Activated T-cell treated with anti-CD3 and anti-CD28 coated beads, Interleukin-2, amount 50 U/mL, for 24 hours (primary cell): Measurements from ENCODE around the gene ZNF546.
A peak's percentile ranks its signal among the peaks of the same experiment; 100 is the strongest.
"Not testable (repeated sequence)": the region's sequence is repeated elsewhere in the genome, so short reads cannot be mapped to it uniquely, and the experiment has no call there.

Experiments used
- DNase-seq: peaks from one replicate; pipeline ENCODE4 v3.0.0-alpha.2; 2020
- H3K27ac Mint-ChIP-seq: 2 replicates; pipeline ENCODE4 v1.8.0; 2020; ENCODE audit warnings: mild to moderate bottlenecking, mixed read lengths
- H3K27me3 Mint-ChIP-seq: 2 replicates; pipeline ENCODE4 v1.8.0; 2020; ENCODE audit warnings: mixed read lengths
- H3K36me3 Mint-ChIP-seq: 2 replicates; pipeline ENCODE4 v1.8.0; 2020; ENCODE audit warnings: low read depth, mixed read lengths
- H3K4me1 Mint-ChIP-seq: 2 replicates; pipeline ENCODE4 v1.8.0; 2020; ENCODE audit warnings: low read depth, mixed read lengths
- H3K4me3 Mint-ChIP-seq: 2 replicates; pipeline ENCODE4 v1.8.0; 2020; ENCODE audit warnings: mild to moderate bottlenecking, moderate library complexity, mixed read lengths
- H3K9me3 Mint-ChIP-seq: 2 replicates; pipeline ENCODE4 v1.8.0; 2020; ENCODE audit warnings: mixed read lengths

The ZNF546 gene

DNA sequence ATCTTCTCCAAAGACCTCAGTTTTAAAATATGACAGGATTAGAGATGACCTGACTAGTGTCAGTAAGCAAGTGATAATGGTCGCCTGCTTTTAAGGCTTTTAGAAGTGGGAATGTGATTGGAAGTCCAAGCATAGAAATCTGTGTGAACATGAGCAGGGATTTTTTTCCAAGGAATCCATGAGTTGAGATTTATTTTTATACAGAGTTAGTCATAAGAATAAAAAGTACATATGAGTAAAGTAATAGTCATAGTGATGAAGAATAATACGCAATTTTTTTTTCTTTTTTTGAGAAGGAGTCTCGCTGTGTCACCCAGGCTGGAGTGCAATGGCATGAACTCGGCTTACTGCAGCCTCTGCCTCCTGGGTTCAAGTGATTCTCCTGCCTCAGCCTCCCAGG is 1.6 kb downstream of the ZNF546 start:
- H3K9me3 Mint-ChIP-seq = peaks cover 12% of the 10 kb centered on the region
- peak overlapping the region; percentile 98 for H3K27ac Mint-ChIP-seq
- H3K4me3 Mint-ChIP-seq = peak overlapping the region; percentile 96
- H3K27me3 Mint-ChIP-seq = no peaks in the 10 kb centered on the region
- H3K4me1 Mint-ChIP-seq = peaks cover 38% of the 10 kb centered on the region
- H3K36me3 Mint-ChIP-seq = peaks cover 51% of the 10 kb centered on the region
- no peak for DNase-seq

DNA sequence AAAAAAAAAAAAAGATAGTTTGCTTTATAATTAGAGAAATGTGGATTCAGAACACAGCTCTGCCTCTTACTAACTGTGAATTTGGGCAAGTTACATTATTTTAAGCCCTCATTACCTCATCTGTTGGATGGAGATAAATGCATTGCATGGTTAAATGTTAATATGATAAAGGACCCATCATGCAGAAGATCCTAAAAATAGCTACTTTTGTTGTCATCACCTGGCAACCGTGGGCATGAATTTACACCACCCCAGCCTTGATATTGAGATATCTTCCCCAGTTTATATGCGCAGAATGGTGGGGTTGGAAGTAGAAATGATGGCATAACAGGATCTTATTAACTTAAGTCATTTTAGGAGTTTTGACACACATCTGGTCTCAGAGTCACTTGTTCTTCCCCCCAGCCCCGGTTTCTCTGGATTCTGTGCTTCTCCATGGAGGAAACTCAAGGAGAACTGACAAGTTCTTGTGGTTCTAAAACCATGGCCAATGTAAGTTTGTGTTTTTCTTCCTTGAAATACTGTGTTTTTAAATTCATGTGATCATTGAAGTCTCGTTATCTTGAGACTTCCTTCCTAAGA is 8.9 kb downstream of the ZNF546 start:
- no peak overlapping the region for H3K27ac Mint-ChIP-seq
- H3K27me3 Mint-ChIP-seq = no peaks in the 10 kb centered on the region
- H3K9me3 Mint-ChIP-seq = peaks cover 13% of the 10 kb centered on the region
- H3K36me3 Mint-ChIP-seq = peaks cover 53% of the 10 kb centered on the region
- H3K4me3 Mint-ChIP-seq = no peak overlapping the region
- H3K4me1 Mint-ChIP-seq = peaks cover 5% of the 10 kb centered on the region
- no peak for DNase-seq

DNA sequence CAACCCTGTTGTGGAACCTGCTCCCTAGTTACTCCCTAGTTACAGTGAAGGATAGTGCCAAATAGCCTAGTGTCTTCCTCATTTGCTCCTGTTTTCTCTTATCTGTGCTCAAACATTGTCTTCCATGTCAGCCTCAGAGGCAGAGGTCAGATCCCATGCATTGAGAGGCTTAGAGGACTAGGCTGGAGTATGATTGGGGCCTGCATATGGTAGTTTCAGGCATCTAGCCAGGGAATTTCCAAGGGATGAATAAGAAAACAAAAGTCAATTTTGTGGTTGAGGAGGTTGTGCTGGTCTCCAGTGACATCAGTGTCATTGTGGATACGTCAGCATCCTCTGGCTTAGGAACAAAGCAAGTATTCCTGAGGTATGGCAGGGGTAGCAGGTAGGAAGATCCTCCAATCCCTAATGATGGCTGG is 9.4 kb downstream of the ZNF546 start:
- no peak for DNase-seq

GRCh38 chr19:40009674-40010073 is 12.8 kb downstream of the ZNF546 start:
- Mint-ChIP-seq H3K27me3 (no peaks in the 10 kb centered on the region), H3K9me3 (peaks cover 38% of the 10 kb centered on the region), H3K36me3 (peaks cover 92% of the 10 kb centered on the region), H3K27ac (no peak overlapping the region), H3K4me3 (no peak overlapping the region), H3K4me1 (peaks cover 5% of the 10 kb centered on the region)
- no peak for DNase-seq

More for the DNA sequence above, 9.4 kb downstream of the ZNF546 start:
- H3K9me3 Mint-ChIP-seq = peaks cover 13% of the 10 kb centered on the region
- H3K27ac Mint-ChIP-seq = no peak overlapping the region
- peaks cover 58% of the 10 kb centered on the region for H3K36me3 Mint-ChIP-seq
- H3K4me1 Mint-ChIP-seq = peaks cover 5% of the 10 kb centered on the region
- H3K27me3 Mint-ChIP-seq = no peaks in the 10 kb centered on the region
- H3K4me3 Mint-ChIP-seq = no peak overlapping the region

DNA sequence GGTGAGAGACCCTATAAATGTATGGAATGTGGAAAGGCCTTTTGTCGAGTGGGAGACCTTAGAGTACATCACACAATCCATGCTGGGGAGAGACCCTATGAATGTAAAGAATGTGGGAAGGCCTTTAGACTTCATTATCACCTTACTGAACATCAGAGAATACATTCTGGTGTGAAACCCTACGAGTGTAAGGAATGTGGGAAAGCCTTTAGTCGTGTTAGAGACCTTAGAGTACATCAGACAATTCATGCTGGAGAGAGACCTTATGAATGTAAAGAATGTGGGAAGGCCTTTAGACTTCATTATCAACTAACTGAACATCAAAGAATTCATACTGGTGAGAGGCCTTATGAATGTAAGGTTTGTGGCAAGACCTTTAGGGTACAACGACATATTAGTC is 17.1 kb downstream of the ZNF546 start:
- H3K9me3 Mint-ChIP-seq = peaks cover 56% of the 10 kb centered on the region
- peaks cover 75% of the 10 kb centered on the region for H3K36me3 Mint-ChIP-seq
- no peak overlapping the region for H3K27ac Mint-ChIP-seq
- H3K4me3 Mint-ChIP-seq = no peak overlapping the region
- no peak for DNase-seq
- H3K4me1 Mint-ChIP-seq = no peaks in the 10 kb centered on the region
- H3K27me3 Mint-ChIP-seq = no peaks in the 10 kb centered on the region

DNA sequence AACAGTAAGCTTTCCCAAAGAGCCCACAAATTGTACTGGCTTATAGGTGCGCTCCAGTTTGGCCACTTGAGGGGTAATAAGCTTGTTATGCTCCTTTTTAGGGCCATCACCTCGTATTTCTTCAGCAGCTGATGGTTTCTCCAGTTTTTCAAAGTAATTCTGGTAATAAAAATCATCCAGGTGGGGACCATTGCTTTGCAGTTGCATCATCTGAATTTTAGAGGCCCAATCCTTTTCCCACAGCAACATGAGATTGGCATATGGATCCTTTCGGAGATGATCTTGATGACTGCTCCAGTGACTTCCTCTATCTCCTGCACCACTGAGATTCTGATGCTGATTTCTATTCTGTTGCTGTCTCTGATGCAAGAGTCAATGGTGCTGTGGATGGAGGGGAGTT is 27.1 kb downstream of the ZNF546 start:
- H3K27me3 Mint-ChIP-seq = no peaks in the 10 kb centered on the region
- no peak for DNase-seq
- no peak overlapping the region for H3K4me3 Mint-ChIP-seq
- H3K27ac Mint-ChIP-seq = no peak overlapping the region
- peaks cover 26% of the 10 kb centered on the region for H3K36me3 Mint-ChIP-seq
- H3K4me1 Mint-ChIP-seq = no peaks in the 10 kb centered on the region
- H3K9me3 Mint-ChIP-seq = peaks cover 69% of the 10 kb centered on the region

DNA sequence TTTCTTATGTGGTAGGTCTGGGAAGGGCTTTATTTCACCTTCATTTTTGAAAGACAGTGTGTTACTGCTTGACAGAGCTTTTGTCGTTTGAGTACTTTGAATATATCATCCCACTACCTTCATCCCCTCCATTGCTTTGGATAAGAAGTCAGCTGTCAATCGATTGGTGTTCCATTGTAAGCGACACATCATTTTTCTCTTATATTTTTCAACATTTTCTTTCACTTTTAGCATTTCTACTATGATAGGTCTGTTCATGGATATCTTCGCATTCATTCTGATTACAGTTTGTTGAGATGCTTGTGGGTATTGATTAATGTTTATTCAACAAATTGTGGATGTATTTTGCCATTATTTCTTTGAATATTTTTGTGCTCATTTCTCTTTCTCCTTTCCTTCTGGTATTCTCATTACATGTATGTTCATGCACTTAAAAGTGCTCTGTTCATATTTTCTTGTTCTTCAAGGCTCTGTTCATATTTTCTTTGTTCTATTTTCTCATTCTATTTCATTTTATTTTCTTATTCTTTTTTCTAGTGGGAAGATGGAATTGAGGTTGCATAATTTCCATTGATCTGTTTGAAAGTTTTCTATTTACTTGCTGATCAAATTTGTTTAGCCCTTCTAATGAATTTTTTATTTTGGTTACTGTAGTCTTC is 29.2 kb downstream of the ZNF546 start:
- Mint-ChIP-seq H3K9me3 (peaks cover 65% of the 10 kb centered on the region), H3K27me3 (no peaks in the 10 kb centered on the region), H3K36me3 (peaks cover 38% of the 10 kb centered on the region), H3K4me3 (no peak overlapping the region), H3K4me1 (no peaks in the 10 kb centered on the region), H3K27ac (no peak overlapping the region)
- DNase-seq = no peak

- Mint-ChIP-seq H3K27ac (no peak overlapping the region), H3K4me1 (no peaks in the 10 kb centered on the region), H3K9me3 (peaks cover 65% of the 10 kb centered on the region), H3K27me3 (no peaks in the 10 kb centered on the region), H3K36me3 (peaks cover 40% of the 10 kb centered on the region), H3K4me3 (no peak overlapping the region)
- DNase-seq = no peak
Measured at GRCh38 chr19:40026597-40026970, 29.7 kb downstream of the ZNF546 start.

GRCh38 chr19:40033989-40034560 is 37.2 kb downstream of the ZNF546 start:
- peaks cover 63% of the 10 kb centered on the region for H3K9me3 Mint-ChIP-seq
- no peak for DNase-seq
- no peak overlapping the region for H3K4me3 Mint-ChIP-seq
- H3K4me1 Mint-ChIP-seq = no peaks in the 10 kb centered on the region
- peaks cover 72% of the 10 kb centered on the region for H3K36me3 Mint-ChIP-seq
- no peak overlapping the region for H3K27ac Mint-ChIP-seq
- H3K27me3 Mint-ChIP-seq = no peaks in the 10 kb centered on the region

GRCh38 chr19:40035996-40036395 is 39.1 kb downstream of the ZNF546 start:
- peaks cover 62% of the 10 kb centered on the region for H3K36me3 Mint-ChIP-seq
- H3K4me3 Mint-ChIP-seq = no peak overlapping the region
- DNase-seq = no peak
- peaks cover 52% of the 10 kb centered on the region for H3K9me3 Mint-ChIP-seq
- H3K27ac Mint-ChIP-seq = no peak overlapping the region
- no peaks in the 10 kb centered on the region for H3K4me1 Mint-ChIP-seq
- H3K27me3 Mint-ChIP-seq = no peaks in the 10 kb centered on the region

DNA sequence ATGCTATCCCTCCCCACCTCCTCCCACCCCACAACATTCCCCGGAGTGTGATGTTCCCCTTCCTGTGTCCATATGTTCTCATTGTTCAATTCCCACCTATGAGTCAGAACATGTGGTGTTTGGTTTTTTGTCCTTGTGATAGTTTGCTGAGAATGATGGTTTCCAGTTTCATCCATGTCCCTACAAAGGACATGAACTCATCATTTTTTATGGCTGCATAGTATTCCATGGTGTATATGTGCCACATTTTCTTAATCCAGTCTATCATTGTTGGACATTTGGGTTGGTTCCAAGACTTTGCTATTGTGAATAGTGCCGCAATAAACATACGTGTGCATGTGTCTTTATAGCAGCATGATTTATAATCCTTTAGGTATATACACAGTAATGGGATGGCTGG is 41.2 kb downstream of the ZNF546 start:
- H3K4me1 Mint-ChIP-seq, H3K27ac Mint-ChIP-seq, DNase-seq, H3K27me3 Mint-ChIP-seq, H3K4me3 Mint-ChIP-seq: not testable (repeated sequence)
- Mint-ChIP-seq H3K36me3 (peaks cover 63% of the 10 kb centered on the region), H3K9me3 (peaks cover 42% of the 10 kb centered on the region)

- H3K4me1 Mint-ChIP-seq, H3K4me3 Mint-ChIP-seq, H3K27me3 Mint-ChIP-seq, H3K27ac Mint-ChIP-seq, DNase-seq: not testable (repeated sequence)
- Mint-ChIP-seq H3K9me3 (peaks cover 40% of the 10 kb centered on the region), H3K36me3 (peaks cover 64% of the 10 kb centered on the region)
Measured at GRCh38 chr19:40041718-40042117, 44.9 kb downstream of the ZNF546 start.

DNA sequence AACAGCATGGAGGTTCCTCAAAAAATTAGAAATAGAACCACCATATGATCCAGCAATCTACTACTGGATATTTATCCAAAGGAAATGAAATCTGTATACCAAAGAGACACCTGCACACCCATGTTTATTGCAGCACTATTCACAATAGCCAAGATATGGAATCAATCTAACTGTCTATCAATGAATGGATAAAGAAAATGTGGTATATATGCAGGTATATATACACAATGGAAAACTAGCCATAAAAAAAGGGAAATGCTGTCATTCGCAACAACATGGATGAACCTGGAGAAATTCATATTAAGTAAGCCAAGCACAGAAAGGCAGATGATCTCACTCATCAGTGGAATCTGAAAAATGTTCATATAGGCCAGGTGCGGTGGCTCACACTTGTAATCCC is 56.6 kb downstream of the ZNF546 start:
- H3K27ac Mint-ChIP-seq = no peak overlapping the region
- no peak for DNase-seq
- H3K27me3 Mint-ChIP-seq = no peaks in the 10 kb centered on the region
- peaks cover 21% of the 10 kb centered on the region for H3K9me3 Mint-ChIP-seq
- H3K36me3 Mint-ChIP-seq = peaks cover 74% of the 10 kb centered on the region
- H3K4me3 Mint-ChIP-seq = peak overlapping the region; percentile 20
- peaks cover 48% of the 10 kb centered on the region for H3K4me1 Mint-ChIP-seq

- peaks cover 22% of the 10 kb centered on the region for H3K9me3 Mint-ChIP-seq
- peak overlapping the region; percentile 100 for H3K4me3 Mint-ChIP-seq
- DNase-seq = no peak
- H3K36me3 Mint-ChIP-seq = peaks cover 62% of the 10 kb centered on the region
- no peak overlapping the region for H3K27ac Mint-ChIP-seq
- H3K27me3 Mint-ChIP-seq = peaks cover under 1% of the 10 kb centered on the region
- H3K4me1 Mint-ChIP-seq = peaks cover 48% of the 10 kb centered on the region
Measured at GRCh38 chr19:40054632-40055031, 57.8 kb downstream of the ZNF546 start.

GRCh38 chr19:40055049-40055448 is 58.2 kb downstream of the ZNF546 start:
- DNase-seq = no peak
- H3K27me3 Mint-ChIP-seq = peaks cover 5% of the 10 kb centered on the region
- H3K9me3 Mint-ChIP-seq = peaks cover 26% of the 10 kb centered on the region
- peaks cover 59% of the 10 kb centered on the region for H3K36me3 Mint-ChIP-seq
- peaks cover 48% of the 10 kb centered on the region for H3K4me1 Mint-ChIP-seq
- peak overlapping the region; percentile 100 for H3K4me3 Mint-ChIP-seq
- peak overlapping the region; percentile 98 for H3K27ac Mint-ChIP-seq
